Psoas muscle (tissue), 8 donors: ENCODE measurements around the gene KCTD12. TPM values are rescaled to one million over a fixed set of nuclear protein-coding genes. Genes with fewer than 3 reads are reported as not detected.

ENCODE experiments used
- ATAC-seq, 4 donors: fragments of 200-7000 bp; cut with Tn5 transposase; one replicate each; pipeline ENCODE4 v1.9.1; 2020; ENCODE audit warnings: moderate library complexity in 3 of 4, mild to moderate bottlenecking in 2 of 4
- DNase-seq, 2 donors: peaks; one replicate each; pipeline ENCODE4 v3.0.0-alpha.2; 2020
- H3K27ac ChIP-seq: fragments of 200-600 bp; one replicate; pipeline ENCODE4 v1.8.0; 2022
- H3K27me3 ChIP-seq, 3 donors: fragments of 200-600 bp in 1 of 3; one replicate each; pipeline versions ENCODE4 v1.6.1 to v1.8.0; 2013 to 2022; ENCODE audit warnings: low read length in 2 of 3, mild to moderate bottlenecking in 2 of 3, moderate library complexity in 1 of 3; ENCODE audit not compliant: insufficient read depth in 3 of 3
- H3K36me3 ChIP-seq, 2 donors: fragments of 200-600 bp in 1 of 2; one replicate each; pipeline versions ENCODE4 v1.6.1 to v1.8.0; 2013 to 2022; ENCODE audit warnings: low read depth in 1 of 2, mild to moderate bottlenecking in 1 of 2, moderate library complexity in 1 of 2; ENCODE audit not compliant: insufficient read depth in 1 of 2
- H3K4me1 ChIP-seq: fragments of 200-600 bp; one replicate; pipeline ENCODE4 v1.8.0; 2022
- H3K4me3 ChIP-seq: fragments of 200-600 bp; one replicate; pipeline ENCODE4 v1.8.0; 2022; ENCODE audit warnings: mild to moderate bottlenecking
- H3K9me3 ChIP-seq: fragments of 200-600 bp; one replicate; pipeline ENCODE4 v1.8.0; 2022
- CTCF ChIP-seq: fragments of 200-600 bp; IDR thresholded peaks from one replicate; pipeline ENCODE4 v1.8.0; 2022; ENCODE audit warnings: antibody characterized with exemption
- WGBS, 3 donors: extraction: QIAGEN DNeasy Blood & Tissue Kit; methylation state at CpG; one replicate each; pipeline versions ENCODE4 v1.1.6 to v1.1.7; 2013; 5-methylcytosine and 5-hydroxymethylcytosine counted together
- intact Hi-C, 2 donors: fragments of 100-400 bp; cut with DNase I; formaldehyde crosslinking; loops; one replicate each; pipeline versions ENCODE4 v1.11.0 to v1.14.2; 2022
- long read RNA-seq, 2 donors: library from polyadenylated mRNA; unstranded; transcript quantifications; one replicate each; pipeline ENCODE4 v2.0.0, GENCODE V29; 2021
- polyA plus RNA-seq, 3 donors: library from polyadenylated mRNA; stranded (reverse); fragments of 200-250 nt; gene quantifications; one replicate each; pipeline ENCODE4 v1.2.3, GENCODE V29; 2013
- total RNA-seq, 4 donors: library from RNA; stranded (reverse); fragmentation: NEBNext Ultra II Directional in 2 of 4; extraction: Animal tissue kit (Norgen Biotek cat#: 25700) in 2 of 4; gene quantifications; one replicate each; pipeline versions ENCODE4 v1.2.1 to v1.2.4, GENCODE V29; 2021 to 2023
- donor health status: healthy with polysubstance abuse.
- donor health status: DM: no; HTN: no; CAD: no; lungs with moderate emphysema.
- donor health status: Bipolar disorder and iron deficiency.
- donor health status: healthy.
- donor health status: DM: yes; HTN: yes; CAD: no.
- donor health status: DM: no; HTN: no; CAD: no.
- donor health status: DM: no; HTN: no; CAD: no.
- donor health status: DM: yes; HTN: yes; CAD: no.

The KCTD12 gene
- 10 to 100 TPM; 22.4 to 31.3 (median 26.7) TPM for total RNA-seq
- polyA plus RNA-seq, result 10 to 100 TPM; 11.6 to 19.2 (median 14.4) TPM
- long read RNA-seq, donor 1, full-length matches to known transcripts, result 2 of 2 reads
- long read RNA-seq, donor 1, partial matches to known transcripts, result 0 of 2 reads
- long read RNA-seq, donor 1, other reads (novel, unspliced or antisense), result 0 of 2 reads
- long read RNA-seq, donor 2, full-length matches to known transcripts, result 6 of 6 reads
- long read RNA-seq, donor 2, partial matches to known transcripts, result 0 of 6 reads
- long read RNA-seq, donor 2, other reads (novel, unspliced or antisense), result 0 of 6 reads

GRCh38 chr13:76886292-76887075 is at the start of gene KCTD12:
Gene KCTD12 (minus strand): TSS chr13:76886405. CDS start chr13:76886148, 257 bp downstream.
- peak; percentile 81 to 90 (median 86) for ATAC-seq
- 0 to 1% (median 0%) methylated on average over 53 to 83 of the region's 83 CpGs for WGBS, 3 donors
- peak; percentile 42 for TF ChIP-seq CTCF
- peak within 1 kb of the TSS; percentile 79 for H3K4me3 ChIP-seq
- H3K4me1 ChIP-seq, result peaks cover 5% of the 10 kb centered on the region
- no peaks in the 10 kb centered on the region for H3K36me3 ChIP-seq
- peak; percentile 89 to 93 for DNase-seq
- intact Hi-C loops, result loop anchor here in 1 of 2 donors (5.0 kb wide), 1 partner anchor 219 kb away; no protein-coding TSS in a partner anchor
- no peaks in the 10 kb centered on the region for H3K9me3 ChIP-seq
- peaks cover 0 to 30% (median 0%) of the 10 kb centered on the region in 3 donors for H3K27me3 ChIP-seq
- H3K27ac ChIP-seq, result peak within 1 kb of the TSS; percentile 65

DNA sequence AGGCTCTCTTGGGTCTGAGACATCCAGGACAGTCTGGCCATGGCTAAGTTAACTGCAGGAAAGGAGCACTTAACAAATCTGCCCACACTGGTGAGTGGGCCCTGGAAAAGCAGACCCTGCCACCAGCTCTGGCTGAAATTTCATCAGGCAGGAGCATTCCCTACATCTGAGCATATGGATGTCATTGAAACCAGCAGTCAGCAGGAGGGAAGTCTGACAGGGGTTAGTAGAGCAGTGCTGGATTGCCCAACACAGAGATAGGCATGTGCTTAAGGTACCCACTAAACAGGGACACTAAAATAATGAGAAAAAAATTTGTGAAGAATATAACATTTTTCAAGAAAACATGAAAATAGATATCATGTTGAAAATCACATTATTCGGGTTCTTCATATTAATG is 48.5 kb upstream of the KCTD12 start:
- intact Hi-C loops, result no loop called here
- 95 to 97% (median 96%) methylated on average over 1 of the region's 1 CpG for WGBS, 3 donors
- Histone ChIP-seq H3K27ac (no peak overlapping the region), H3K4me3 (no peak overlapping the region), H3K4me1 (no peaks in the 10 kb centered on the region), H3K9me3 (no peaks in the 10 kb centered on the region), H3K27me3 (no peaks in the 10 kb centered on the region), H3K36me3 (no peaks in the 10 kb centered on the region)
- DNase-seq (no peak), ATAC-seq (no peak)
- TF ChIP-seq CTCF, result no peak

DNA sequence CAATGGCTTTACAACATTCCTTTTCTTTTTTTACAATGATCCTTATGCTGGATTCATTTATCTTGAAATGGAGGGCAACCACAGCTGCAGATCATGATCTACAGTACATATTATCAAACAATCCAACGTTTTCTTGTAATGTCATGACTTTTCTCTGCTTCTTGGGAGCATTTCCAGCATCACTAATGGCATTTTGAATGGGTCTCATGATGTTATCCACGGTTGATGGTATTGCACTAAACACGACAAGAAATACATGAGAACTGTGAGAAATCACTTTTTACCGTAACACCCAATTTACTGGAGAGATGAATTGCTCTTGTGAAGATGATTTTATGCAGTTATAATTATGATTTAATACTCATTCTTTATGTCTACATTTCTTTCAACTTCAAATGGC is 45.9 kb upstream of the KCTD12 start:
- ATAC-seq (no peak), DNase-seq (no peak)
- no peak overlapping the region for H3K27ac ChIP-seq
- no peaks in the 10 kb centered on the region for H3K36me3 ChIP-seq
- TF ChIP-seq CTCF, result no peak
- no peaks in the 10 kb centered on the region for H3K9me3 ChIP-seq
- H3K4me3 ChIP-seq, result no peak overlapping the region
- no peaks in the 10 kb centered on the region for H3K4me1 ChIP-seq
- intact Hi-C loops, result no loop called here
- no peaks in the 10 kb centered on the region for H3K27me3 ChIP-seq
- WGBS, 3 donors, result 28 to 31% (median 29%) methylated on average over 4 of the region's 4 CpGs

DNA sequence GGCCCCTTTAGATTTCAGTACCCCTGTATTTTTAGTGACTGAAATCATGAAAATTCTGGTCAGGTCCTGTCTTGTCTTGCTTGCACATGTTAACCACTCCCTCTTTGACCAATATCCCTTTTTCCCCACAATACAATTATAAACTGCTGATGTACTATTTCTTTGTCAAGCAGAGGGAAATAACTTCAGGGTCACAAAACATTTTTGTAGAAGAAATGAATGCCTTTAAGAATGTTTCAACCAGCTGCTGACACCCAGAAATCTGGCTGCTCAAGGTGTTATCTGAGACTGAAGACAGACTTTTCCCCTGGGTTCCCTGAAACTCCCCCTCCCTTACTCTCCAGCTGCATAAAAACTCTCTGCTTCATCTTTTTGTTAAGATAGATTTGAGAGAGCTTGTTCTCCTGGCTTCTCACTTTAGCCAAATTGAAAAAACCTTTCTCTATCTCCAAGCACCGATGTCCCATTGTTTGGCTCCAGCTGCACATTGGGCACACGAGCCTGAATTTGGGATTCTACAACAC is 43.7 kb upstream of the KCTD12 start:
- Histone ChIP-seq H3K9me3 (no peaks in the 10 kb centered on the region), H3K36me3 (no peaks in the 10 kb centered on the region), H3K4me1 (no peaks in the 10 kb centered on the region), H3K27ac (no peak overlapping the region), H3K27me3 (no peaks in the 10 kb centered on the region), H3K4me3 (no peak overlapping the region)
- 62 to 63% (median 62%) methylated on average over 2 of the region's 2 CpGs for WGBS, 3 donors
- no peak for DNase-seq
- intact Hi-C loops, result no loop called here
- ATAC-seq, result no peak
- no peak for TF ChIP-seq CTCF
